GM21447 (cell line): ENCODE data around the gene KCNQ1.

ENCODE experiments used
- ATAC-seq: cut with Tn5 transposase; IDR thresholded peaks from one replicate; pipeline ENCODE4 v1.9.1; 2021; ENCODE audit not compliant: unreplicated experiment

The KCNQ1 gene

GRCh38 chr11:2774173-2775082 is 329.6 kb downstream of the KCNQ1 start:
- ATAC-seq: no peak

DNA sequence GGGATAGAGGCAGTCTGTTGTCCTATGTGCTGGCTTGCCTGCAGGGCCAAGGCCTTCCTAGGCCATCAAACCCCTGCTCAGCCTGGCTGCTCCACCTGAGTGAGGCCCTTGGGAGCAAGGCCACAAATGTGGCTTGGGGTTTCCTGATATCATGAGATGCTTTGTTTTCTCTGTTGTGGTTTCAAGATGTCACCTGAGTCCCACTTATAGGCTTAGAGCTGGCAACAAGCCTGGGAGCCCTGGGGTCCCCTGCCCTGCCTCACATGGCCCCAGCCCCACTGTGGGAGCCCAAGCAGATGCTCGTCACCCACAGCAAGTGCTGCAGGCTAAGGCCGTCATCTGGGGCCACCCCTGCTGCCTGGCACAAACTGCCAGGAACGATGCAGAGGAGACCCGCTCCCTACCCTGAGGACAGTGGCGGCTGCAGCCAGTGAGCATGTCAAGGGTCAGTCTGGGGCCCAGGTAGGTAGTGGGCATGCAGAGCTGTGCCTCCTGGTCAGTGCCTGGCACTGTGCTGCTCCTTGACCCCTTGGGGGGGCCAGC is 330.3 kb downstream of the KCNQ1 start:
- no peak for ATAC-seq

GRCh38 chr11:2775626-2776350 is 331.0 kb downstream of the KCNQ1 start:
- no peak for ATAC-seq

DNA sequence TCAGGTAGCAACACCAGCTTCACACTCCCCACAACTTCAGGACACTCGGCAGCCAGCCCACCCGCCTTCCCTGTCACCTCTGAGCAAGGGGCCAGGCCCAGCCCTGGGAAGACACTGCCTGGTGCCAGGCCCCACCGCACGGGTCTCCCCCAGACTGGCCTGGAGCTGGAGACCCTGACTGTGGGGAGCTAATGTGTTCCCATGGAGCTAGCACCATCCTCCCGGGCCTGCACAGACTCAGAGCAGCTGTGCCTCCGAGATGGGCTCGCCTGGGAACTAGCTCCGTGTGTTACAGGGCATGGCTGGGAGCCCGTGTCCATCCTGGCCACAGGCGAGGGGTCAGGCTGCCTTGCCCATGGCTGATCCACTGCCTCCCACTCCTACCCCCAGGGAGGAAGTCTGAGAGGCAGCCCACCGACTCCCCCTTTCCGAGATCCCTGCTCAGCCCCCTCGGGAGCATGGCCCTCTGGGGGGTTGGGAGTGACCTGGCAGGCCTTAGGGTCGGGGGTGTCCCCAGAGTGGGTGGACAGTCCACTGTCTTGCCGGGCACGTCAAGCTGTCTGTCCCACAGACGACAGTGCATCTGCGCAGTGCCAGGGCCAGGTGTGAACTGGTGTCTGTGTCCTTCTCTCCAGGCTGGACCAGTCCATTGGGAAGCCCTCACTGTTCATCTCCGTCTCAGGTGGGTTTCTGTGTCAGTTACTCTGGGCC is 331.7 kb downstream of the KCNQ1 start:
- no peak for ATAC-seq

- no peak for ATAC-seq
These were observed 332.6 kb downstream of the KCNQ1 start for GRCh38 chr11:2777386-2777785.

GRCh38 chr11:2777871-2778629 is 333.2 kb downstream of the KCNQ1 start:
- no peak for ATAC-seq

GRCh38 chr11:2778630-2779498 is 334.1 kb downstream of the KCNQ1 start:
- ATAC-seq: no peak

GRCh38 chr11:2779499-2779980 is 334.7 kb downstream of the KCNQ1 start:
- no peak for ATAC-seq

- no peak for ATAC-seq
These were observed 335.4 kb downstream of the KCNQ1 start for GRCh38 chr11:2779981-2780849.

- ATAC-seq: no peak
These were observed 336.1 kb downstream of the KCNQ1 start for GRCh38 chr11:2780850-2781407.

DNA sequence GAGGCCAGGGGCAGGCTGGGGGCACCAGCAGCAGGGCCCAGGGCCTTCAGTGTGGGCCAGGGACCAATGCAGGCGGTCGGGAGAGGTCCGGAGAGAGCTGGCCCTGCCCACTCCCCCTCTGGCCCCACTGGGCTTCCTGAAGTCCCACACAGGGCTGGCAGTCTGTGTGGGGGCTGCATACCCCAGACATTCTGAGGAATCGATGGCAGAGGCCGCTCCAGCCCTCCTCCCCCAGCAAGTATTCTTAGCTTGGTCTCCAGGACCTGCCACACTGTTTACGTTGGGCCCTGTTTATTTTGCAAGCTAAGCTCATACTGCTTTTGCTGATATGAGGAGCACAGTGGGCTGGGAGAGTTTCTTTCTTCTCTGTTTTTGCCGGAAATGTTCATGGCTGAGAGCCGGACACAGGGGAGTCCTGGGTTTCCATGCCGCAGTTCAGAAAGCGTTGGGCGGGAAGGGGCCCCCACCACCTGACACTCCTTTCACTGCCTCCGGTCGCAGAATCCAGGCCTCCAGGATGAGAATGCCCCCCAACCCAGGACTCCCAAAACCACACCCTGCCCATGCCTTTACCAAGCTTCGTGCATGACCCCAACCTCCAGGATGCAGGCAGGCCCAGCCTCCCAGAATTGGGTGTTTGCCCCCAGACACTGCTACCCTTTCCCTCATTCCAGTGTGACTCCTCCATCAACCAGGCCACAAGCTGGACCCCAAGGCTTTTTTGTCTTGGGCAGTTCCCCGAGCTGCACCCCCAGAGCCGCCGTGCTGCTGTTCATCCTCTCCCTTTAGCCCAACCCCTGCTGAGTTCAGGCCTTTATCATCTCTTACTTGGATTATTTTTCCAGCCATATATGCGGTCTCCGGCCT is 336.8 kb downstream of the KCNQ1 start:
- no peak for ATAC-seq

DNA sequence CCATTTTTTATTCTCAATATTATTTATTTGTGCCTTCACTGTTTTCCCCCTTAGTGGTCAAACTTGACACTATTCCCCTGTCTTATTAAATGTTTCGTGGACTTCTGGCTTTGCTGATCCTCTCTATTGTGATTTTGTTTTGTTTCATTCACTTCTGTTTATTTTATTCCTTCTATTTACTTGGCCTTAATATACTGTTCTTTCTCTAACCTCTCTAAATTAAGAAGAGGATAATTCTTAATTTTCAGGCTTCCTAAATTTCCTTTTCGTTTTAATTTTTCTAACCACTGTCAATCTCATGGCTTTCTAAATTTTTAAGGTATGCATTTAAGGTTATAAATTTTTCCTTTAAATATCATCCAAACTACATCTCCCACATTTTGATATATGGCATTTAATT is 338.0 kb downstream of the KCNQ1 start:
- ATAC-seq: no peak

- ATAC-seq: no peak
These were observed 338.8 kb downstream of the KCNQ1 start for GRCh38 chr11:2783536-2784082.

DNA sequence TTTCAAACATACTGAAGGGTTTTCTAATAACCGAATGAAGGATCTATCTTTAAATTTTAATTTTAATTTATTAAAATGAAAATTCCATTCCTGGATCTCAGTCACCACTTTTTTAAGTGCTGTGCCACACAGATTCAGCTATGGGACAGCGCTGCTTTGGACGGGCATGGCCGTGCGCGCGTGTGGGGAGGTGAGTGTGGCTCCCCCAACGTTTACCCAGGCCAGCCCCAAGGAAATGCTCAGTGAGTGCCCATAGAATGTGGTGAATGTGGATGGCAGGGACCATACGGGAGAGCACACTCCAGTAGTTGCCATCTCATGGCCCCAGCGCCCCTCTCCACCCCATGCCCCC is 343.0 kb downstream of the KCNQ1 start:
- no peak for ATAC-seq

DNA sequence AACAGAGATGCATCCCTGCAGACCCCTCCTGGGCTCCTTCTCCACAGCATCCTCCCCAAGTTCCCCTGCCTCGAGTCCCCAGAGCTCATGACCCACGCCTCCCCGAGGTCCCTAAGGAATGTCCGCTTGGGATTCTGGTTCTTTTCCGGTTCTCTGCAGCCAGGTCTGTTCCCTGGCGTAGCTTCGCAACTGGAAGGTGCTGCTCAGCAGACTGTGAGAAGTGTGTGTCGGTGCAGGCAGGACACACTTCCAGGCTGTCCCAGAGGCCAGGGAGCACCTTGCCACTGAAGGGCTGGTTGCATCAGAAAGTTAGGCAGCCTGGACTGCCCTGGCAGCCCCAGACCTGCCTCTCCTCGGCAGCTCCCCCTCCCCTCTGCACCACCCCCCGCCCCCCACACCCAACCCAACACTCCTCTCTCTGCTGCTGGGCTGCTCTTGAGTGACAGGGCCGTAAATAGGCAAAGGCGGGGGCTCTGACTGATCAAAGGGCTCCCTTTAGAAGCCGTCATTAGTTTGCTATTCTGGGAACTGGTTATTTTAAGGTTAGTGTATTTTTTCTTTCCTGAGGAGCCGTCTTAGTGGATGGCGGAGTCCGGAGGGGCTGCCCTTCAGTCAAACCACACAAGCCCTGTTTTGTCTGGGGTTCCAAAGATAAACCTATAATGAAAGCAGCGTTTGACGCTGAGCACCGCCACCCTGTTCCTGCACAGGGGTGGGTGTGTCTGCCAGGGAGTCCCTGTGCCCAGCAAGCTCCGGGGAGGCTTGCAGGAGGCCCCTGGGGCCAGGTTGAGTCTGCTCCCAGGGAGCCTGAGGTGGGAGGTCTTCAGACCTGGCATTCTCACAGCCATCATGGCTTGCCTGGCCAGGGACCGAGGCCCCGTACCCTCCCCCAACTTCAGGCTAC is 343.6 kb downstream of the KCNQ1 start:
- ATAC-seq: no peak

DNA sequence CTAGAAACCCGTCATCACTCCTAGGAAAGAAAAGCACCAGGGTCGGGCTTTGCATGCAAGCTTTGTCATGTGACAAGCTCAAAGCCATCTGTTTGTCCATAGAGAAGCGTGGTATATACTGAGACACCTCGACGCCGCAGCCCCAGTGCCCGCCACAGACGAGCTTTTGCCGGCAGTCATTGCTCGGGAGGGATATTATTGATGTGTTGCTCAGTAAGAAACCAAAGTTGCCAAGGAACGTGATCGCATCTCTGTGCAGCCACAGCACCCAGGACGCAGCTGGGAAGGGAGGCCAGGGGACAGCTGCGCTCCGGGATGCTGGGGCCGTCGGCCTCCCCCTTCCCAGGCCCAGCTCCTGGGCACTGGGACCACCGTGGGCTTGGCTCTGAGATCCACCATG is 344.5 kb downstream of the KCNQ1 start:
- no peak for ATAC-seq
